Astrocyte (in vitro differentiated cells and primary cell): ENCODE data around the gene NETO2.

ENCODE experiments used
- CTCF ChIP-seq: IDR thresholded peaks from 2 replicates; pipeline ENCODE4 v1.5.1; 2011; ENCODE audit warnings: low read depth, mild to moderate bottlenecking, inconsistent platforms, low read length, moderate library complexity; ENCODE audit not compliant: insufficient read depth
- EZH2 ChIP-seq: IDR thresholded peaks from 2 replicates; pipeline ENCODE4 v1.6.1; 2012; ENCODE audit warnings: mild to moderate bottlenecking, low read length, inconsistent platforms; ENCODE audit not compliant: insufficient read depth

GRCh38 chr16:47064775-47065174, 79.0 kb downstream of the NETO2 start:
- no peak for TF ChIP-seq CTCF
- no peak for TF ChIP-seq EZH2
